ENCODE data around the gene GTF3C5. TPM values are rescaled to one million over a fixed set of nuclear protein-coding genes. Genes with fewer than 3 reads are reported as not detected.

Gene GTF3C5
- total RNA-seq, 6 experiments from 2014 or later: 18.4 to 30.5 (median 19.8) TPM

DNA sequence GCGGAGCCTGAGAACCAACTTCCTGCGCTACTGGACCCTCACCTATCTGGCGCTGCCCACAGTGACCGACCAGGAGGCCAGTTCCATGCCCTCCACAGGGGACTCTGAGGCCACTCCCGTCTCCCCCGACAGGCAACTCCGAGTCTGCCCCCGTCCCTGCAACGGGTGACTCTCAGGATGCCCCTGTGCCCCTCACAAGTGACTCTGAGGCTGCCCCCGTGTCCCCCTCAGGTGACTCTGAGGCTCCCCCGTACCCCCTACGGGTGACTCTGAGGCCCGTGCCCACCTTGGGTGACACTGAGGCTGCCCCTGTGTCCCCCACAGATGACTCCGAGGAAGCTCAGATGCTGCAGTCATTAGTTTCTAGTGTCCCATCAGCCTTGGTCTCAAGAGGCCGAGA lies 56.1 kb downstream of the GTF3C5 start:
- no CpG with 5 or more reads among the region's 15 CpGs for WGBS (ENCODE audit: insufficient coverage, low coverage, low lambda C conversion rate, missing lambda C conversion rate)
- TF ChIP-seq POLR2A (IDR thresholded peaks at IDR 0.05): no peak
- TF ChIP-seq, protein P1, sequence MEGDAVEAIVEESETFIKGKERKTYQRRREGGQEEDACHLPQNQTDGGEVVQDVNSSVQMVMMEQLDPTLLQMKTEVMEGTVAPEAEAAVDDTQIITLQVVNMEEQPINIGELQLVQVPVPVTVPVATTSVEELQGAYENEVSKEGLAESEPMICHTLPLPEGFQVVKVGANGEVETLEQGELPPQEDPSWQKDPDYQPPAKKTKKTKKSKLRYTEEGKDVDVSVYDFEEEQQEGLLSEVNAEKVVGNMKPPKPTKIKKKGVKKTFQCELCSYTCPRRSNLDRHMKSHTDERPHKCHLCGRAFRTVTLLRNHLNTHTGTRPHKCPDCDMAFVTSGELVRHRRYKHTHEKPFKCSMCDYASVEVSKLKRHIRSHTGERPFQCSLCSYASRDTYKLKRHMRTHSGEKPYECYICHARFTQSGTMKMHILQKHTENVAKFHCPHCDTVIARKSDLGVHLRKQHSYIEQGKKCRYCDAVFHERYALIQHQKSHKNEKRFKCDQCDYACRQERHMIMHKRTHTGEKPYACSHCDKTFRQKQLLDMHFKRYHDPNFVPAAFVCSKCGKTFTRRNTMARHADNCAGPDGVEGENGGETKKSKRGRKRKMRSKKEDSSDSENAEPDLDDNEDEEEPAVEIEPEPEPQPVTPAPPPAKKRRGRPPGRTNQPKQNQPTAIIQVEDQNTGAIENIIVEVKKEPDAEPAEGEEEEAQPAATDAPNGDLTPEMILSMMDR (IDR thresholded peaks at IDR 0.05): no peak
- ATAC-seq (no peak), DNase-seq (no peak)
- intact Hi-C loops (cut with DNase I): no loop called here
- H3K36me3 ChIP-seq: no peaks in the 10 kb centered on the region
- no peaks in the 10 kb centered on the region for H3K9me3 ChIP-seq
- H3K27ac ChIP-seq: no peak overlapping the region
- no peaks in the 10 kb centered on the region for H3K27me3 ChIP-seq
- no peaks in the 10 kb centered on the region for H3K4me1 ChIP-seq
- no peak overlapping the region for H3K4me3 ChIP-seq

- TF ChIP-seq, protein P1 (IDR thresholded peaks at IDR 0.05): no peak
- TF ChIP-seq POLR2A (IDR thresholded peaks at IDR 0.05): no peak
- H3K27ac ChIP-seq: no peak overlapping the region
- 92% methylated on average over 2 of the region's 7 CpGs for WGBS (ENCODE audit: insufficient coverage, low coverage, low lambda C conversion rate, missing lambda C conversion rate)
- DNase-seq (no peak), ATAC-seq (no peak)
- no peaks in the 10 kb centered on the region for H3K4me1 ChIP-seq
- no peaks in the 10 kb centered on the region for H3K27me3 ChIP-seq
- H3K4me3 ChIP-seq: no peak overlapping the region
- no peaks in the 10 kb centered on the region for H3K36me3 ChIP-seq
- H3K9me3 ChIP-seq: no peaks in the 10 kb centered on the region
- intact Hi-C loops (cut with DNase I): no loop called here
Observed at GRCh38 chr9:133087429-133088145, 56.8 kb downstream of the GTF3C5 start.

GRCh38 chr9:133088146-133088750 lies 57.5 kb downstream of the GTF3C5 start:
- 100% methylated on average over 2 of the region's 10 CpGs for WGBS (ENCODE audit: insufficient coverage, low coverage, low lambda C conversion rate, missing lambda C conversion rate)
- H3K27me3 ChIP-seq: no peaks in the 10 kb centered on the region
- TF ChIP-seq POLR2A (IDR thresholded peaks at IDR 0.05): no peak
- TF ChIP-seq, protein P1 (IDR thresholded peaks at IDR 0.05): no peak
- H3K4me1 ChIP-seq: no peaks in the 10 kb centered on the region
- no peak overlapping the region for H3K27ac ChIP-seq
- H3K4me3 ChIP-seq: no peak overlapping the region
- H3K9me3 ChIP-seq: no peaks in the 10 kb centered on the region
- no peaks in the 10 kb centered on the region for H3K36me3 ChIP-seq
- ATAC-seq (no peak), DNase-seq (no peak)
- intact Hi-C loops (cut with DNase I): no loop called here

- no peak overlapping the region for H3K4me3 ChIP-seq
Observed at GRCh38 chr9:133088756-133089155, 58.0 kb downstream of the GTF3C5 start.

More at GRCh38 chr9:133088756-133089155, 58.0 kb downstream of the GTF3C5 start:
- Histone ChIP-seq H3K27ac (no peak overlapping the region), H3K9me3 (no peaks in the 10 kb centered on the region), H3K27me3 (no peaks in the 10 kb centered on the region), H3K4me1 (no peaks in the 10 kb centered on the region), H3K36me3 (no peaks in the 10 kb centered on the region)
- TF ChIP-seq POLR2A (IDR thresholded peaks at IDR 0.05): no peak
- TF ChIP-seq, protein P1 (IDR thresholded peaks at IDR 0.05): no peak
- DNase-seq: no peak
- WGBS (ENCODE audit: insufficient coverage, low coverage, low lambda C conversion rate, missing lambda C conversion rate): 88% methylated on average over 3 of the region's 7 CpGs
- intact Hi-C loops (cut with DNase I): no loop called here
- no peak for ATAC-seq

Measured in right lobe of liver (tissue), 6 donors.